GM23338 (cell line): ENCODE data around the gene FOXN4. TPM values are rescaled to one million over a fixed set of nuclear protein-coding genes. Genes with fewer than 3 reads are reported as not detected.

Experiments
- NANOG ChIP-seq: IDR thresholded peaks from 2 replicates; pipeline ENCODE4 v1.6.1; 2016; ENCODE audit warnings: antibody characterized with exemption, borderline replicate concordance
- POLR2AphosphoS5 ChIP-seq: IDR thresholded peaks from 2 replicates; pipeline ENCODE4 v1.6.1; 2016; ENCODE audit warnings: antibody characterized with exemption, low read depth
- STAT1 ChIP-seq: IDR thresholded peaks from one replicate; pipeline ENCODE4 v1.6.1; 2016; ENCODE audit warnings: antibody characterized with exemption; ENCODE audit not compliant: unreplicated experiment
- polyA plus RNA-seq: library from polyadenylated mRNA; unstranded; fragments of >200 nt; fragmentation: Nextera tagmentation; extraction: Ambion mirVana; gene quantifications from 2 replicates; pipeline ENCODE4 v1.2.1, GENCODE V29; 2016
- total RNA-seq: library from RNA; depleted of rRNA; stranded (reverse); fragments of >200 nt; shearing (Covaris generic); gene quantifications from 2 replicates; pipeline ENCODE4 v1.2.3, GENCODE V29; 2014
- TF ChIP-seq, protein P1 (sequence below): fragments of 250-450 bp; sonication (Bioruptor Pico); IDR thresholded peaks from 2 replicates; pipeline ENCODE4 v1.5.0; 2020; ENCODE audit warnings: mild to moderate bottlenecking, moderate library complexity
- TF ChIP-seq, protein P2 (sequence below): IDR thresholded peaks from 2 replicates; pipeline ENCODE4 v1.6.1; 2016; ENCODE audit warnings: antibody characterized with exemption
- TF ChIP-seq, protein P3 (sequence below): IDR thresholded peaks from one replicate; pipeline ENCODE4 v1.6.1; 2018; ENCODE audit warnings: antibody characterized with exemption; ENCODE audit not compliant: unreplicated experiment

FOXN4 gene
- total and polyA plus RNA-seq, 2 experiments from 2014 or later = 0.35 to 0.47 TPM

DNA sequence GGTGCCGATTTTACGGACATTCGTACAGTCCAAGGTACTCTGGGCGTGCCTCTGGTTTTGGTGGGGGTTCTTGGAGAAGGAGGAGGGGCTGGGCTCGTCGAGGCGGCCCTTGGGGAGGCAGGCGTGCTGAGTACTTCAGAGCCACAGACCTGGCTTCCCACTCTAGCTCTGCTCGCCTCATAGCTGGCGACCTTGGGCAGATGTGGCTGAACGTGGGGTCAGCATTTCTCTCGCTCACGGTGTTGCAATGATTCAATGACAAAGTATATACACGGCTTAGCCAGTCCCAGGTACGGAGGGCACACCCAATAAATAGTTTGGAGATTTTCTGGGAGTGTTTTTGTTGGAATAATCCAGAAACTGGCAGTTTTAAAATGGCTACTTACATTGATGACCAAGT lies 75.1 kb downstream of the FOXN4 start (continued):
- TF ChIP-seq, protein P1, sequence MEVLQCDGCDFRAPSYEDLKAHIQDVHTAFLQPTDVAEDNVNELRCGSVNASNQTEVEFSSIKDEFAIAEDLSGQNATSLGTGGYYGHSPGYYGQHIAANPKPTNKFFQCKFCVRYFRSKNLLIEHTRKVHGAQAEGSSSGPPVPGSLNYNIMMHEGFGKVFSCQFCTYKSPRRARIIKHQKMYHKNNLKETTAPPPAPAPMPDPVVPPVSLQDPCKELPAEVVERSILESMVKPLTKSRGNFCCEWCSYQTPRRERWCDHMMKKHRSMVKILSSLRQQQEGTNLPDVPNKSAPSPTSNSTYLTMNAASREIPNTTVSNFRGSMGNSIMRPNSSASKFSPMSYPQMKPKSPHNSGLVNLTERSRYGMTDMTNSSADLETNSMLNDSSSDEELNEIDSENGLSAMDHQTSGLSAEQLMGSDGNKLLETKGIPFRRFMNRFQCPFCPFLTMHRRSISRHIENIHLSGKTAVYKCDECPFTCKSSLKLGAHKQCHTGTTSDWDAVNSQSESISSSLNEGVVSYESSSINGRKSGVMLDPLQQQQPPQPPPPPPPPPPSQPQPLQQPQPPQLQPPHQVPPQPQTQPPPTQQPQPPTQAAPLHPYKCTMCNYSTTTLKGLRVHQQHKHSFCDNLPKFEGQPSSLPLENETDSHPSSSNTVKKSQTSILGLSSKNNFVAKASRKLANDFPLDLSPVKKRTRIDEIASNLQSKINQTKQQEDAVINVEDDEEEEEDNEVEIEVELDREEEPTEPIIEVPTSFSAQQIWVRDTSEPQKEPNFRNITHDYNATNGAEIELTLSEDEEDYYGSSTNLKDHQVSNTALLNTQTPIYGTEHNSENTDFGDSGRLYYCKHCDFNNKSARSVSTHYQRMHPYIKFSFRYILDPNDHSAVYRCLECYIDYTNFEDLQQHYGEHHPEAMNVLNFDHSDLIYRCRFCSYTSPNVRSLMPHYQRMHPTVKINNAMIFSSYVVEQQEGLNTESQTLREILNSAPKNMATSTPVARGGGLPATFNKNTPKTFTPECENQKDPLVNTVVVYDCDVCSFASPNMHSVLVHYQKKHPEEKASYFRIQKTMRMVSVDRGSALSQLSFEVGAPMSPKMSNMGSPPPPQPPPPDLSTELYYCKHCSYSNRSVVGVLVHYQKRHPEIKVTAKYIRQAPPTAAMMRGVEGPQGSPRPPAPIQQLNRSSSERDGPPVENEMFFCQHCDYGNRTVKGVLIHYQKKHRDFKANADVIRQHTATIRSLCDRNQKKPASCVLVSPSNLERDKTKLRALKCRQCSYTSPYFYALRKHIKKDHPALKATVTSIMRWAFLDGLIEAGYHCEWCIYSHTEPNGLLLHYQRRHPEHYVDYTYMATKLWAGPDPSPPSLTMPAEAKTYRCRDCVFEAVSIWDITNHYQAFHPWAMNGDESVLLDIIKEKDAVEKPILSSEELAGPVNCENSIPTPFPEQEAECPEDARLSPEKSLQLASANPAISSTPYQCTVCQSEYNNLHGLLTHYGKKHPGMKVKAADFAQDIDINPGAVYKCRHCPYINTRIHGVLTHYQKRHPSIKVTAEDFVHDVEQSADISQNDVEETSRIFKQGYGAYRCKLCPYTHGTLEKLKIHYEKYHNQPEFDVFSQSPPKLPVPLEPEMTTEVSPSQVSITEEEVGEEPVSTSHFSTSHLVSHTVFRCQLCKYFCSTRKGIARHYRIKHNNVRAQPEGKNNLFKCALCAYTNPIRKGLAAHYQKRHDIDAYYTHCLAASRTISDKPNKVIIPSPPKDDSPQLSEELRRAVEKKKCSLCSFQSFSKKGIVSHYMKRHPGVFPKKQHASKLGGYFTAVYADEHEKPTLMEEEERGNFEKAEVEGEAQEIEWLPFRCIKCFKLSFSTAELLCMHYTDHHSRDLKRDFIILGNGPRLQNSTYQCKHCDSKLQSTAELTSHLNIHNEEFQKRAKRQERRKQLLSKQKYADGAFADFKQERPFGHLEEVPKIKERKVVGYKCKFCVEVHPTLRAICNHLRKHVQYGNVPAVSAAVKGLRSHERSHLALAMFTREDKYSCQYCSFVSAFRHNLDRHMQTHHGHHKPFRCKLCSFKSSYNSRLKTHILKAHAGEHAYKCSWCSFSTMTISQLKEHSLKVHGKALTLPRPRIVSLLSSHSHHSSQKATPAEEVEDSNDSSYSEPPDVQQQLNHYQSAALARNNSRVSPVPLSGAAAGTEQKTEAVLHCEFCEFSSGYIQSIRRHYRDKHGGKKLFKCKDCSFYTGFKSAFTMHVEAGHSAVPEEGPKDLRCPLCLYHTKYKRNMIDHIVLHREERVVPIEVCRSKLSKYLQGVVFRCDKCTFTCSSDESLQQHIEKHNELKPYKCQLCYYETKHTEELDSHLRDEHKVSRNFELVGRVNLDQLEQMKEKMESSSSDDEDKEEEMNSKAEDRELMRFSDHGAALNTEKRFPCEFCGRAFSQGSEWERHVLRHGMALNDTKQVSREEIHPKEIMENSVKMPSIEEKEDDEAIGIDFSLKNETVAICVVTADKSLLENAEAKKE (CRISPR knock-in tag) = no peak
- TF ChIP-seq NANOG (no peak), POLR2AphosphoS5 (no peak), STAT1 (no peak)
- TF ChIP-seq, protein P2, sequence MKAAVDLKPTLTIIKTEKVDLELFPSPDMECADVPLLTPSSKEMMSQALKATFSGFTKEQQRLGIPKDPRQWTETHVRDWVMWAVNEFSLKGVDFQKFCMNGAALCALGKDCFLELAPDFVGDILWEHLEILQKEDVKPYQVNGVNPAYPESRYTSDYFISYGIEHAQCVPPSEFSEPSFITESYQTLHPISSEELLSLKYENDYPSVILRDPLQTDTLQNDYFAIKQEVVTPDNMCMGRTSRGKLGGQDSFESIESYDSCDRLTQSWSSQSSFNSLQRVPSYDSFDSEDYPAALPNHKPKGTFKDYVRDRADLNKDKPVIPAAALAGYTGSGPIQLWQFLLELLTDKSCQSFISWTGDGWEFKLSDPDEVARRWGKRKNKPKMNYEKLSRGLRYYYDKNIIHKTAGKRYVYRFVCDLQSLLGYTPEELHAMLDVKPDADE = no peak
- TF ChIP-seq, protein P3, sequence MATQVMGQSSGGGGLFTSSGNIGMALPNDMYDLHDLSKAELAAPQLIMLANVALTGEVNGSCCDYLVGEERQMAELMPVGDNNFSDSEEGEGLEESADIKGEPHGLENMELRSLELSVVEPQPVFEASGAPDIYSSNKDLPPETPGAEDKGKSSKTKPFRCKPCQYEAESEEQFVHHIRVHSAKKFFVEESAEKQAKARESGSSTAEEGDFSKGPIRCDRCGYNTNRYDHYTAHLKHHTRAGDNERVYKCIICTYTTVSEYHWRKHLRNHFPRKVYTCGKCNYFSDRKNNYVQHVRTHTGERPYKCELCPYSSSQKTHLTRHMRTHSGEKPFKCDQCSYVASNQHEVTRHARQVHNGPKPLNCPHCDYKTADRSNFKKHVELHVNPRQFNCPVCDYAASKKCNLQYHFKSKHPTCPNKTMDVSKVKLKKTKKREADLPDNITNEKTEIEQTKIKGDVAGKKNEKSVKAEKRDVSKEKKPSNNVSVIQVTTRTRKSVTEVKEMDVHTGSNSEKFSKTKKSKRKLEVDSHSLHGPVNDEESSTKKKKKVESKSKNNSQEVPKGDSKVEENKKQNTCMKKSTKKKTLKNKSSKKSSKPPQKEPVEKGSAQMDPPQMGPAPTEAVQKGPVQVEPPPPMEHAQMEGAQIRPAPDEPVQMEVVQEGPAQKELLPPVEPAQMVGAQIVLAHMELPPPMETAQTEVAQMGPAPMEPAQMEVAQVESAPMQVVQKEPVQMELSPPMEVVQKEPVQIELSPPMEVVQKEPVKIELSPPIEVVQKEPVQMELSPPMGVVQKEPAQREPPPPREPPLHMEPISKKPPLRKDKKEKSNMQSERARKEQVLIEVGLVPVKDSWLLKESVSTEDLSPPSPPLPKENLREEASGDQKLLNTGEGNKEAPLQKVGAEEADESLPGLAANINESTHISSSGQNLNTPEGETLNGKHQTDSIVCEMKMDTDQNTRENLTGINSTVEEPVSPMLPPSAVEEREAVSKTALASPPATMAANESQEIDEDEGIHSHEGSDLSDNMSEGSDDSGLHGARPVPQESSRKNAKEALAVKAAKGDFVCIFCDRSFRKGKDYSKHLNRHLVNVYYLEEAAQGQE = no peak
